PFSK-1 (cell line): ENCODE results near the gene CSAG2. TPM values are rescaled to one million over a fixed set of nuclear protein-coding genes. Genes with fewer than 3 reads are reported as not detected.
"Not testable (repeated sequence)": the region's sequence is repeated elsewhere in the genome, so short reads cannot be mapped to it uniquely, and the experiment has no call there.

Experiments
- FOXP2 ChIP-seq: optimal IDR thresholded peaks from 2 replicates; pipeline ENCODE3; 2011; ENCODE audit warnings: borderline replicate concordance, control low read depth, inconsistent platforms; ENCODE audit not compliant: insufficient read depth; ENCODE audit errors: extremely low read length, extremely low read depth
- POLR2AphosphoS5 ChIP-seq: IDR thresholded peaks from 2 replicates; pipeline ENCODE4 v1.6.1; 2012; ENCODE audit warnings: low read depth, mild to moderate bottlenecking, control low read depth, low read length, moderate library complexity
- REST ChIP-seq, 2 experiments: IDR thresholded peaks; 2 replicates each; pipeline versions ENCODE4 v1.6.1 to v1.8.0; 2011 to 2012; ENCODE audit warnings: low read depth in 2 of 2, low read length in 2 of 2, control low read depth in 1 of 2, inconsistent platforms in 1 of 2, mild to moderate bottlenecking in 1 of 2, moderate library complexity in 1 of 2; ENCODE audit not compliant: insufficient read depth in 1 of 2
- SIN3A ChIP-seq: IDR thresholded peaks from 2 replicates; pipeline ENCODE4 v1.6.1; 2012; ENCODE audit warnings: mild to moderate bottlenecking, low read length, moderate library complexity, borderline replicate concordance; ENCODE audit not compliant: insufficient read depth
- TAF1 ChIP-seq: IDR thresholded peaks from 2 replicates; pipeline ENCODE4 v1.6.1; 2012; ENCODE audit warnings: low read length, control low read depth, borderline replicate concordance; ENCODE audit not compliant: insufficient read depth
- polyA plus RNA-seq: library from polyadenylated mRNA; unstranded; fragments of >200 nt; gene quantifications from one replicate; pipeline ENCODE4 v1.2.1, GENCODE V29; 2012; ENCODE audit warnings: low read depth, missing spikeins; ENCODE audit not compliant: insufficient read length

Gene CSAG2
- polyA plus RNA-seq = 0.73 TPM

- TF ChIP-seq TAF1; REST (IDR thresholded peaks at IDR 0.05; ENCODE audit: insufficient read depth in 1 of 2, low read depth in 2 of 2, low read length in 2 of 2); FOXP2: not testable (repeated sequence)
These were observed at the start of gene CSAG2 for GRCh38 chrX:152709173-152709572. Gene CSAG2, minus strand, starts transcription at chrX:152709273. Its CDS starts 161 bp downstream, at chrX:152709112.

- TF ChIP-seq FOXP2, POLR2AphosphoS5, SIN3A: not testable (repeated sequence)
These were observed 44.9 kb upstream of the CSAG2 start, which contains the start of gene MAGEA2 for GRCh38 chrX:152753686-152754650. Gene MAGEA2, minus strand, starts transcription at chrX:152753842. Its CDS starts 2,479 bp downstream, at chrX:152751363.

- TF ChIP-seq TAF1 (no peak), SIN3A (no peak), POLR2AphosphoS5 (no peak), FOXP2 (no peak), REST (IDR thresholded peaks at IDR 0.05; ENCODE audit: insufficient read depth in 1 of 2, low read depth in 2 of 2, low read length in 2 of 2) (no peak)
These were observed 29.5 kb upstream of the CSAG2 start for GRCh38 chrX:152738560-152738959.

- TF ChIP-seq POLR2AphosphoS5 (no peak), REST (IDR thresholded peaks at IDR 0.05; ENCODE audit: insufficient read depth in 1 of 2, low read depth in 2 of 2, low read length in 2 of 2) (no peak), FOXP2 (no peak), TAF1 (no peak), SIN3A (no peak)
These were observed 26.9 kb upstream of the CSAG2 start for GRCh38 chrX:152735860-152736511.

- TF ChIP-seq SIN3A (no peak), REST (IDR thresholded peaks at IDR 0.05; ENCODE audit: insufficient read depth in 1 of 2, low read depth in 2 of 2, low read length in 2 of 2) (no peak), TAF1 (no peak), POLR2AphosphoS5 (no peak), FOXP2 (no peak)
These were observed 26.0 kb upstream of the CSAG2 start for GRCh38 chrX:152735101-152735500.
